Spleen (tissue), 11 donors: Measurements from ENCODE around the gene ETV5. TPM values are rescaled to one million over a fixed set of nuclear protein-coding genes. Genes with fewer than 3 reads are reported as not detected.
A peak's percentile ranks its signal among the peaks of the same experiment; 100 is the strongest.

ENCODE experiments used
- DNase-seq: peaks from one replicate; pipeline ENCODE4 v3.0.0-alpha.2; 2020
- H3K27ac ChIP-seq, 8 donors: fragments of 200-600 bp; sonication (generic) in 7 of 8; 1 replicate in 4 of 8; 2 replicates in 4 of 8; pipeline versions ENCODE4 v1.5.0 to v1.8.0; 2016 to 2021; ENCODE audit warnings: inconsistent platforms in 4 of 8, mild to moderate bottlenecking in 4 of 8, moderate library complexity in 1 of 8
- H3K27me3 ChIP-seq, 7 donors: fragments of 200-600 bp; sonication (generic) in 6 of 7; replicated peaks in 1 of 7; 1 replicate in 4 of 7; 2 replicates in 3 of 7; pipeline versions ENCODE4 v1.5.0 to v1.8.0; 2016 to 2021; ENCODE audit warnings: inconsistent platforms in 3 of 7, mild to moderate bottlenecking in 1 of 7
- H3K36me3 ChIP-seq, 6 donors: fragments of 200-600 bp; sonication (generic) in 5 of 6; 1 replicate in 4 of 6; 2 replicates in 2 of 6; pipeline versions ENCODE4 v1.5.0 to v1.8.0; 2016 to 2021; ENCODE audit warnings: inconsistent platforms in 2 of 6
- H3K4me1 ChIP-seq, 6 donors: fragments of 200-600 bp; sonication (generic) in 5 of 6; 1 replicate in 3 of 6; 2 replicates in 3 of 6; pipeline versions ENCODE4 v1.5.0 to v1.8.0; 2016 to 2021; ENCODE audit warnings: inconsistent platforms in 3 of 6
- H3K4me3 ChIP-seq, 8 donors: fragments of 200-600 bp; sonication (generic) in 7 of 8; 1 replicate in 4 of 8; 2 replicates in 4 of 8; pipeline versions ENCODE4 v1.5.0 to v1.8.0; 2016 to 2021; ENCODE audit warnings: inconsistent platforms in 4 of 8, mild to moderate bottlenecking in 4 of 8, moderate library complexity in 2 of 8
- H3K9me3 ChIP-seq, 8 donors: fragments of 200-600 bp; sonication (generic) in 7 of 8; 1 replicate in 4 of 8; 2 replicates in 4 of 8; pipeline versions ENCODE4 v1.5.0 to v1.8.0; 2016 to 2021; ENCODE audit warnings: inconsistent platforms in 4 of 8
- POLR2A ChIP-seq, 3 donors: fragments of 450-650 bp; IDR thresholded peaks; one replicate each; pipeline ENCODE4 v1.5.1; 2017; ENCODE audit warnings: antibody characterized with exemption in 3 of 3, mild to moderate bottlenecking in 1 of 3
- POLR2AphosphoS5 ChIP-seq, 3 donors: sonication (generic); formaldehyde crosslinking; IDR thresholded peaks; one replicate each; pipeline ENCODE4 v1.5.1; 2017; ENCODE audit warnings: antibody characterized with exemption in 3 of 3
- WGBS, 5 donors: extraction: QIAGEN DNeasy Blood & Tissue Kit in 3 of 5; methylation state at CpG; one replicate each; pipeline versions ENCODE4 v1.1.5 to v1.1.7; 2013 to 2018; 5-methylcytosine and 5-hydroxymethylcytosine counted together
- intact Hi-C: fragments of 100-400 bp; cut with DNase I; formaldehyde crosslinking; loops from one replicate; pipeline ENCODE4 v1.15.0; 2023; ENCODE audit warnings: low total_unique reads
- polyA plus RNA-seq, 3 donors: library from polyadenylated mRNA; stranded (reverse); fragments of 200-250 nt; gene quantifications; one replicate each; pipeline ENCODE4 v1.2.1, GENCODE V29; 2013
- total RNA-seq, 7 donors: library from RNA; depleted of rRNA in 3 of 7; stranded (reverse); fragments of >200 nt in 3 of 7; fragmentation: NEBNext Ultra II Directional in 4 of 7; extraction: Animal tissue kit (Norgen Biotek cat#: 25700) in 4 of 7; gene quantifications; one replicate each; pipeline versions ENCODE4 v1.1.0 to v1.2.1, GENCODE V29; 2016 to 2021
- TF ChIP-seq, protein P1 (sequence below), 11 experiments: fragments of 200-600 bp in 7 of 11; fragments of 450-650 bp in 4 of 11; sonication (generic) in 4 of 11; IDR thresholded peaks in 8 of 11; conservative IDR thresholded peaks in 3 of 11; 1 replicate in 7 of 11; 2 replicates in 4 of 11; pipeline versions ENCODE4 v1.4.0 to v1.8.0; 2016 to 2021; ENCODE audit warnings: antibody characterized with exemption in 11 of 11, inconsistent platforms in 4 of 11, mild to moderate bottlenecking in 1 of 11
- donor health status: healthy with polysubstance abuse.
- donor health status: DM: no; HTN: no; CAD: no; lungs with moderate emphysema.
- donor health status: DM: no; HTN: no; CAD: no.
- donor health status: Bipolar disorder and iron deficiency.
- donor health status: healthy.
- donor health status: DM: no; HTN: no; CAD: no.
- donor health status: DM: yes; HTN: yes; CAD: no.

The ETV5 gene
- total and polyA plus RNA-seq, 10 donors: 5.2 to 65.5 (median 24.0) TPM

DNA sequence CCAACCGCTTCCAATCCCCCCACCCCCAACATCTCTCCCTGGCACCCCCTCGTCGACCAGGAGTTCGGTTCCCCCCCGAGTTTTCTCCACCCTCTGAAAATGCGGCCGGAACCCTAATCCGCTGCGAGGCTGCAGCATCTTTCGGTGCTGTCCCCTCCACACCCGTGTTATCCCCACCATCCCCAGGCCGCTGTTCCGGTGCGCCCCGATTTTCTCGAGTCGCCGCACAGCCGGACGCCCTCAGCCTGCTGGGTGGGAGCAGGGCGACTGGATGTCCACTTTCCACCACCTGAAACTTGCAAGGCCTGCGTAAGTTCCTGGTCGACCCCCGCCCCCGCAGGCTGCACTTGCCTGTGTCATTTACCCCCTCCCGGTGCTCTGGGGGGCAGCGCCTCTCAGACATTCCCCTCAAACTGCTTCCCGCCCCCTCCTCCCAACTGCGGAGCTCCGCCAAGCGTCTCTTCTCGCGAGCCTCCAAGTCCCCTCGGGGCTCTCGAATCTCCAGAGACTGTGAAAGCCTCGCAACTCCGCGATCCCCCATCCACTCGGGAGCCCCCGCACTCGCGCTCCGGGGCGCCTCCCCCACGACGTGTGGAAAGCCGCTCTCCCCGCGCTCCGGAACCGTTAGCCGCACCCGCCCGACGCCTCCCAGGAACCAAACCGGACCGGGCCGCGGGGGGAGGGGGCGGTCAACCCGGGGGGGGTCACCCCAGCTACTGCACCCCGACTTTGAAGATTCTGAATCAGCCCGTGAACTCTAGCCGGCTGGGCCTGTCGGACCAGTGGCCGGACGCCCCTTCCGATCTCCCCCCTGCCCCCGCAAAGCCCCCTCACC, 566 bp downstream of the ETV5 start:
- H3K9me3 ChIP-seq: no peaks in the 10 kb centered on the region
- peak; percentile 90 for DNase-seq
- peak overlapping the region; percentile 11 to 84 (median 80) for H3K27ac ChIP-seq
- H3K4me3 ChIP-seq: peak overlapping the region; percentile 52 to 77 (median 72)
- peaks cover 0 to 78% (median 35%) of the 10 kb centered on the region in 7 donors for H3K27me3 ChIP-seq
- intact Hi-C loops: no loop called here
- H3K4me1 ChIP-seq: peaks cover 12 to 56% (median 42%) of the 10 kb centered on the region in 6 donors
- TF ChIP-seq POLR2A (IDR thresholded peaks at IDR 0.05) (no peak), POLR2AphosphoS5 (IDR thresholded peaks at IDR 0.05) (no peak)
- TF ChIP-seq, protein P1, sequence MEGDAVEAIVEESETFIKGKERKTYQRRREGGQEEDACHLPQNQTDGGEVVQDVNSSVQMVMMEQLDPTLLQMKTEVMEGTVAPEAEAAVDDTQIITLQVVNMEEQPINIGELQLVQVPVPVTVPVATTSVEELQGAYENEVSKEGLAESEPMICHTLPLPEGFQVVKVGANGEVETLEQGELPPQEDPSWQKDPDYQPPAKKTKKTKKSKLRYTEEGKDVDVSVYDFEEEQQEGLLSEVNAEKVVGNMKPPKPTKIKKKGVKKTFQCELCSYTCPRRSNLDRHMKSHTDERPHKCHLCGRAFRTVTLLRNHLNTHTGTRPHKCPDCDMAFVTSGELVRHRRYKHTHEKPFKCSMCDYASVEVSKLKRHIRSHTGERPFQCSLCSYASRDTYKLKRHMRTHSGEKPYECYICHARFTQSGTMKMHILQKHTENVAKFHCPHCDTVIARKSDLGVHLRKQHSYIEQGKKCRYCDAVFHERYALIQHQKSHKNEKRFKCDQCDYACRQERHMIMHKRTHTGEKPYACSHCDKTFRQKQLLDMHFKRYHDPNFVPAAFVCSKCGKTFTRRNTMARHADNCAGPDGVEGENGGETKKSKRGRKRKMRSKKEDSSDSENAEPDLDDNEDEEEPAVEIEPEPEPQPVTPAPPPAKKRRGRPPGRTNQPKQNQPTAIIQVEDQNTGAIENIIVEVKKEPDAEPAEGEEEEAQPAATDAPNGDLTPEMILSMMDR (IDR thresholded peaks at IDR 0.05 in 8 of 11, conservative IDR thresholded peaks at IDR 0.05 in 3 of 11): peak in 1 of 11 experiments; percentile 22
- whole genome bisulfite sequencing, 5 donors: 0 to 1% (median 0%) methylated on average over 58 to 69 of the region's 69 CpGs
- no peaks in the 10 kb centered on the region for H3K36me3 ChIP-seq

DNA sequence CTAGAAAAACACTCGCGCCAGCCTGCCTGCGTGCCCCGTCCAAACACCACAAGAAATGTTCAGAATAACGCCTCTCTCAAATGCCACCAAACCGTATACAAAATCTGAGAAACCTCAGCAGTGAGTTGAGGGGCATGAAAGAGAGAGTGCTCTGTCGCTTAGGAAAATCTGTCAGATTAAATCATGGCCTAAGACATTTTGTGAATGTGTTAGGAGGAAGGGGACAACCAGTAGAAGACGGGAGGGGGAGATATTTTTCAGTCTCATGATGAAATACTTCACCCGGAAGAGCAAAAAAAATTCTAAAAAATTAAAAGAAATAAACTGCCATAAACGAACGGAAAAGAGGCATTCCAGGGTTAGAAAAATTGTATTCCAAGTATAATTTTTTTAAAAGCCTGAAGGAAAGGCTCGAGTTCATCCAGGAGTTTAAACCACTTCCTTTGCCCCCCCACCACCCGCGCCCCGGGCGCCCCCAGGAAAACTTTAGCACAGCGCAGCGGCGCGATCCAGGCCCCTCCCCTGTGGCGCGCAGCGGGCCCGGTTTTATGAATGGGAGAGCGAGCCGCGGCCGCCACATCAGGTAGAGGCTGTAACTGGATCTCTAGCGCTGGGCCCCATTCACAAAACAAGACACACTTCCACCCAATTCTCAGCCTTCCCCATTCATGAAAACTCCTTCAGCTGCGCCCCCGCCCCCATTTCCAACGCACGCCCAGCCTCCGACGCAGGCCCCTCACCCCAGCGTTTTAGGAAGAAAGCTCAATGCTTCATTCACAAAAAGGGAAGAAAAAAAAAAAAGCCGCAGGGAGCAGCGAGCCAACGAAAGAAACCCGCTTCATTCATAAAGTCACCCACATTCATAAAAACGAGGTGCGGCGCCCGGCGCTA, 1.4 kb downstream of the ETV5 start:
- WGBS, 5 donors: 2 to 4% (median 2%) methylated on average over 45 of the region's 45 CpGs
- H3K9me3 ChIP-seq: no peaks in the 10 kb centered on the region
- TF ChIP-seq, protein P1 (IDR thresholded peaks at IDR 0.05 in 8 of 11, conservative IDR thresholded peaks at IDR 0.05 in 3 of 11): no peak
- TF ChIP-seq POLR2AphosphoS5 (IDR thresholded peaks at IDR 0.05): peak in 2 of 3 donors; percentile 36 to 65
- TF ChIP-seq POLR2A (IDR thresholded peaks at IDR 0.05): peak in 1 of 3 donors; percentile 9
- peak overlapping the region in 4 of 8 donors; percentile 79 to 84 (median 82) for H3K27ac ChIP-seq
- H3K27me3 ChIP-seq: peaks cover 0 to 70% (median 29%) of the 10 kb centered on the region in 7 donors
- intact Hi-C loops: no loop called here
- DNase-seq: peak; percentile 90
- no peaks in the 10 kb centered on the region for H3K36me3 ChIP-seq
- peak overlapping the region; percentile 52 to 77 (median 72) for H3K4me3 ChIP-seq
- H3K4me1 ChIP-seq: peaks cover 12 to 56% (median 42%) of the 10 kb centered on the region in 6 donors

DNA sequence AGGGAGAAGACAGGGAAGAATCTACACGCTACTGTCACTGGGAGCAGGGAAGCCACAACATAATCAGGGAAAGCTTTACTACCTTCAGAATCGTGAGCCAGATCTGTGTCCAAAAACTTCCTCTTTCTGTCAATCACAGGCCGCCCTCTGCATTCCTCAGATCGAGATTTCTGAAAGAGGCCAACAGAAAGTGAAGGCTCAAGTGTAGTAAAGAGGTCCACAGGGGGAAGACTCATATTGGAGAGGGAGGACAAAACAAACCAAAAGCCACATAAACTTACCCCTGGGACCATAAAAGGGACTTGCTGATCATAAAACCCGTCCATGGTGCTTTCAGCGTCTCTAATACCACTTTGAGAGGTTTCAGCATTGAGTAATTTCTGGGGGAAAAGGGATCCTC, 3.3 kb downstream of the ETV5 start:
- Histone ChIP-seq H3K4me3 (no peak overlapping the region), H3K4me1 (peaks cover 12 to 43% (median 33%) of the 10 kb centered on the region in 6 donors), H3K27ac (no peak overlapping the region), H3K36me3 (no peaks in the 10 kb centered on the region), H3K9me3 (no peaks in the 10 kb centered on the region), H3K27me3 (peaks cover 0 to 50% (median 12%) of the 10 kb centered on the region in 7 donors)
- TF ChIP-seq, protein P1 (IDR thresholded peaks at IDR 0.05 in 8 of 11, conservative IDR thresholded peaks at IDR 0.05 in 3 of 11): no peak
- TF ChIP-seq POLR2A (IDR thresholded peaks at IDR 0.05) (no peak), POLR2AphosphoS5 (IDR thresholded peaks at IDR 0.05) (no peak)
- no peak for DNase-seq
- intact Hi-C loops: no loop called here
- WGBS, 5 donors: 54 to 66% (median 60%) methylated on average over 6 of the region's 6 CpGs
